ENCODE measurements around the gene SCN2B.

The SCN2B gene

DNA sequence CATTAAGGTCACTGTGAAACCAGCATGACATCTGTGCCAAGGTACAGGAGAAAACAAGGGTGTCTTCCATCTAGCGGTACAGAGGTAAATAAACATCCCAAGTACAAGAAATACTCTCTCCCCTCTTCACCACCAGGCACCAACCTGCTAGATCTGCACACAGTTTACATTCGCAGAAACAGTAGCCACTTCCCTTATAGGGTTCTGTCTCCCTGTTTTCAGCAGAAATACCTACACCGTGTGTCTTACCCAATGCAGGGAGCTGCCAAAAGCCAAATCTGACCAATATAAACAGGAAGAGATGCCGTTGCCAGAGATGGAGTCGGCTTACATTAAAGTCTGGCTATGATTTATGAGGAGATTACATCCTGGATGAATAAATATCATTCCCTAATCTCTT is 25.0 kb downstream of the SCN2B start:
- Histone ChIP-seq H3K36me3 (ENCODE audit: control insufficient read depth, insufficient read depth, low read length) (no peaks in the 10 kb centered on the region), H3K4me2 (ENCODE audit: low read length) (no peak overlapping the region), H3K79me2 (no peaks in the 10 kb centered on the region), H3K27me3 (ENCODE audit: control insufficient read depth, insufficient read depth, low read length) (no peaks in the 10 kb centered on the region), H3K4me1 (no peaks in the 10 kb centered on the region), H2AFZ (no peak overlapping the region), H3K27ac (no peak overlapping the region), H3K4me3 (ENCODE audit: low read depth, low read length) (no peak overlapping the region), H3K9me3 (ENCODE audit: control insufficient read depth, low read length) (no peaks in the 10 kb centered on the region), H3K9ac (no peak overlapping the region)
- TF ChIP-seq, protein P1, sequence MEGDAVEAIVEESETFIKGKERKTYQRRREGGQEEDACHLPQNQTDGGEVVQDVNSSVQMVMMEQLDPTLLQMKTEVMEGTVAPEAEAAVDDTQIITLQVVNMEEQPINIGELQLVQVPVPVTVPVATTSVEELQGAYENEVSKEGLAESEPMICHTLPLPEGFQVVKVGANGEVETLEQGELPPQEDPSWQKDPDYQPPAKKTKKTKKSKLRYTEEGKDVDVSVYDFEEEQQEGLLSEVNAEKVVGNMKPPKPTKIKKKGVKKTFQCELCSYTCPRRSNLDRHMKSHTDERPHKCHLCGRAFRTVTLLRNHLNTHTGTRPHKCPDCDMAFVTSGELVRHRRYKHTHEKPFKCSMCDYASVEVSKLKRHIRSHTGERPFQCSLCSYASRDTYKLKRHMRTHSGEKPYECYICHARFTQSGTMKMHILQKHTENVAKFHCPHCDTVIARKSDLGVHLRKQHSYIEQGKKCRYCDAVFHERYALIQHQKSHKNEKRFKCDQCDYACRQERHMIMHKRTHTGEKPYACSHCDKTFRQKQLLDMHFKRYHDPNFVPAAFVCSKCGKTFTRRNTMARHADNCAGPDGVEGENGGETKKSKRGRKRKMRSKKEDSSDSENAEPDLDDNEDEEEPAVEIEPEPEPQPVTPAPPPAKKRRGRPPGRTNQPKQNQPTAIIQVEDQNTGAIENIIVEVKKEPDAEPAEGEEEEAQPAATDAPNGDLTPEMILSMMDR (IDR thresholded peaks at IDR 0.05), result no peak

DNA sequence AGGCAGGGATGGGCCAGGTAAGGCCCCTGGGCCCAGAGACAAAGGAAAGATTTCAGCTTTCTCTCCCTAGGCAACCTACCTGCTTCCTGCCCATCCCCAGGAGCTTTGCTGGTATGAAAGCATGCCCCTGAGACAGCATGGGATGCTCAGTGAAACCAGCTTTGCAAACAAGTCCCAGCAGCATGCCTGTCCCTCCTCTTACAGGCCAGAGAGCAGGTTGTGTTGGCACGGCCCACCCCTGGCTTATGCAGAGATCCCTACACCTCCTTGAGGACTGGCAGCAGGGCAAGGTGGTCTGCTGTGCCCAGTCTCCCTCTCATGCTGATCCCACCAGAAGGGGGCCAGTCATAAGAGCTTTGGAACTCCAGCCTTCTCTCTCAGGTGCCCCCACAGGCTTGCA is 26.9 kb downstream of the SCN2B start:
- Histone ChIP-seq H3K79me2 (no peaks in the 10 kb centered on the region), H3K27ac (no peak overlapping the region), H3K4me1 (no peaks in the 10 kb centered on the region), H3K4me2 (ENCODE audit: low read length) (no peak overlapping the region), H2AFZ (no peak overlapping the region), H3K9ac (no peak overlapping the region), H3K4me3 (ENCODE audit: low read depth, low read length) (no peak overlapping the region), H3K36me3 (ENCODE audit: control insufficient read depth, insufficient read depth, low read length) (no peaks in the 10 kb centered on the region), H3K9me3 (ENCODE audit: control insufficient read depth, low read length) (no peaks in the 10 kb centered on the region), H3K27me3 (ENCODE audit: control insufficient read depth, insufficient read depth, low read length) (no peaks in the 10 kb centered on the region)
- TF ChIP-seq, protein P1 (IDR thresholded peaks at IDR 0.05), result no peak

DNA sequence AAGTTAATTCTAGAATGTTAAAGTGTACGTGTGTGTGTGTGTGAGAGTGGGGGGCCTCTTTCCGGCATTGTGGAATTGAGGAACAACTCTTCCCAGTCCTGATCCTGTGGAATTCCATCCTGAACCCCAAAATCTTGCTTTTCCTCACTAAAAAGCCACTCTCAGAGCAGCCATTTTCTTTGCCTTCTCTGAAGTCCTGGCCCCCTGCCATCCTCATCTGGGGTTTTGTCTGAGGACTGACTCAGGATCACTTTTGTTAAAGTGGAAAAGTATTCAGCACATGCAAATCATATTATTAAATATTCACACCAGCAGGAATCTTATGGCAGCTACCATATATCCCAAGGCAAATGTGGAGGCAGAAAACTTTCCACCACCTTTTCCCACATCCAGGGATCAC is 27.6 kb downstream of the SCN2B start:
- no peak overlapping the region for H3K4me2 ChIP-seq (ENCODE audit: low read length)
- H3K27me3 ChIP-seq (ENCODE audit: control insufficient read depth, insufficient read depth, low read length), result no peaks in the 10 kb centered on the region
- H3K9ac ChIP-seq, result no peak overlapping the region
- H2AFZ ChIP-seq, result no peak overlapping the region
- H3K36me3 ChIP-seq (ENCODE audit: control insufficient read depth, insufficient read depth, low read length), result no peaks in the 10 kb centered on the region
- no peaks in the 10 kb centered on the region for H3K9me3 ChIP-seq (ENCODE audit: control insufficient read depth, low read length)
- TF ChIP-seq, protein P1 (IDR thresholded peaks at IDR 0.05), result no peak
- no peak overlapping the region for H3K27ac ChIP-seq
- H3K79me2 ChIP-seq, result no peaks in the 10 kb centered on the region
- H3K4me3 ChIP-seq (ENCODE audit: low read depth, low read length), result no peak overlapping the region
- H3K4me1 ChIP-seq, result no peaks in the 10 kb centered on the region

DNA sequence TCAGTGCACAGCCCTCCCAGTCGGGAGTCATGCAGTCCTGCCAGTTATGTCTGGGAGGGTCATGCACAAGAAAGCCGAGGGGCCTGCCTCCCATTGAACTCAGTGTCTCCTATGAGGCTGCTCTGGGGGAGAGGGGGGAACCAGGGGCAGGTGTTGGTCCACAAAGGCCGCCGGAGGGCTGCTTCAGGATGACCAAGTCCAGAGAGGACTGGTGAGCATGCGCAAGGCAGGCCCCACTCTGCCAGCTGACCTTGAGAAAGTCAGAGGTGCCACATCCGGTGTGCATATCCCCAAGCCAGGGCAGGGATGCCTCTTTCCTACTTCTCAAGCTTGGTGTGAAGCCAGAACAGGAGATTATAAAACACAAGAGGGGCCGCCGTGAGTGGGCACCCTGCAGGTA is 28.2 kb downstream of the SCN2B start:
- Histone ChIP-seq H3K9me3 (ENCODE audit: control insufficient read depth, low read length) (no peaks in the 10 kb centered on the region), H3K27me3 (ENCODE audit: control insufficient read depth, insufficient read depth, low read length) (no peaks in the 10 kb centered on the region), H3K4me2 (ENCODE audit: low read length) (no peak overlapping the region), H3K36me3 (ENCODE audit: control insufficient read depth, insufficient read depth, low read length) (no peaks in the 10 kb centered on the region), H3K27ac (no peak overlapping the region), H3K9ac (no peak overlapping the region), H2AFZ (no peak overlapping the region), H3K79me2 (no peaks in the 10 kb centered on the region), H3K4me1 (no peaks in the 10 kb centered on the region), H3K4me3 (ENCODE audit: low read depth, low read length) (no peak overlapping the region)
- TF ChIP-seq, protein P1 (IDR thresholded peaks at IDR 0.05), result no peak

DNA sequence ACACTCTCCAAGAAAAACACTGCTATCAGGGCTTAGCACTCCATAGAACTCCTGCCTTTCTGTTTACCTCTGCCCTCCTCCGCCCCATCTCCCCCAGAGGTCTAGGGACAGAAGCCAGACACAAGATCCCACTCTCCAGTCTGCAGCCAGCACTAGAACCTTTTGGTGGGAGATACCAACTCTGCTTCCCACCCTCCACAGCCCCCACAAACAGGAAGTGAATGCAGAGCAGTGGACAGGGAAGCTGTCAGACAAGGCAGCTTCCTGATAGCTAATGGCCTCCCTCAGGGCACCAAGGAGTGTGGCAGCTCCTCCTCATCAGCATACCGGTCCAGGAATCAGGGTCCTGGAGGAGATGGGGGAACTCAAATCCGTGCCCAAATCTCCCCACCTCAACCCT is 28.9 kb downstream of the SCN2B start:
- Histone ChIP-seq H3K4me1 (no peaks in the 10 kb centered on the region), H3K9me3 (ENCODE audit: control insufficient read depth, low read length) (no peaks in the 10 kb centered on the region), H3K27me3 (ENCODE audit: control insufficient read depth, insufficient read depth, low read length) (no peaks in the 10 kb centered on the region)

More for the DNA sequence above, 28.9 kb downstream of the SCN2B start:
- Histone ChIP-seq H3K27ac (no peak overlapping the region), H3K79me2 (no peaks in the 10 kb centered on the region), H3K4me3 (ENCODE audit: low read depth, low read length) (no peak overlapping the region), H3K4me2 (ENCODE audit: low read length) (no peak overlapping the region), H3K36me3 (ENCODE audit: control insufficient read depth, insufficient read depth, low read length) (no peaks in the 10 kb centered on the region), H3K9ac (no peak overlapping the region), H2AFZ (no peak overlapping the region)
- TF ChIP-seq, protein P1 (IDR thresholded peaks at IDR 0.05), result no peak
